IPS-11a (cell line): ENCODE measurements around the gene GPR137C.
"Not testable (repeated sequence)": the region's sequence is repeated elsewhere in the genome, so short reads cannot be mapped to it uniquely, and the experiment has no call there.

Source experiments
- H3K4me3 ChIP-seq: one replicate; pipeline ENCODE4 v1.5.1; 2013; ENCODE audit warnings: low read depth, low read length, control low read depth

Gene GPR137C

GRCh38 chr14:52558688-52559087 lies 6.1 kb downstream of the GPR137C start:
- H3K4me3 ChIP-seq, result no peak overlapping the region

GRCh38 chr14:52563120-52563519 lies 10.5 kb downstream of the GPR137C start:
- no peak overlapping the region for H3K4me3 ChIP-seq

GRCh38 chr14:52568454-52568853 lies 15.8 kb downstream of the GPR137C start:
- H3K4me3 ChIP-seq, result not testable (repeated sequence)

- no peak overlapping the region for H3K4me3 ChIP-seq
These were observed 23.2 kb downstream of the GPR137C start for GRCh38 chr14:52575858-52576257.

- H3K4me3 ChIP-seq, result no peak overlapping the region
These were observed 30.9 kb downstream of the GPR137C start for GRCh38 chr14:52583544-52583943.

- H3K4me3 ChIP-seq, result no peak overlapping the region
These were observed 37.0 kb downstream of the GPR137C start for GRCh38 chr14:52589646-52590045.

- H3K4me3 ChIP-seq, result no peak overlapping the region
These were observed 37.7 kb downstream of the GPR137C start for GRCh38 chr14:52590318-52590717.

- no peak overlapping the region for H3K4me3 ChIP-seq
These were observed 43.7 kb downstream of the GPR137C start for GRCh38 chr14:52596320-52596719.

- no peak overlapping the region for H3K4me3 ChIP-seq
These were observed 44.2 kb downstream of the GPR137C start for GRCh38 chr14:52596861-52597260.

- H3K4me3 ChIP-seq, result no peak overlapping the region
These were observed 45.9 kb downstream of the GPR137C start for GRCh38 chr14:52598568-52598967.

GRCh38 chr14:52599974-52600373 lies 47.3 kb downstream of the GPR137C start:
- no peak overlapping the region for H3K4me3 ChIP-seq

GRCh38 chr14:52602131-52602530 lies 49.5 kb downstream of the GPR137C start:
- no peak overlapping the region for H3K4me3 ChIP-seq

GRCh38 chr14:52607061-52607460 lies 54.4 kb downstream of the GPR137C start:
- no peak overlapping the region for H3K4me3 ChIP-seq

- H3K4me3 ChIP-seq, result no peak overlapping the region
These were observed 56.9 kb downstream of the GPR137C start for GRCh38 chr14:52609445-52610044.

- H3K4me3 ChIP-seq, result no peak overlapping the region
These were observed 57.6 kb downstream of the GPR137C start for GRCh38 chr14:52610187-52610586.

GRCh38 chr14:52618602-52619001 lies 66.0 kb downstream of the GPR137C start:
- no peak overlapping the region for H3K4me3 ChIP-seq

GRCh38 chr14:52619687-52620086 lies 67.1 kb downstream of the GPR137C start:
- H3K4me3 ChIP-seq, result no peak overlapping the region

- no peak overlapping the region for H3K4me3 ChIP-seq
These were observed 87.5 kb downstream of the GPR137C start for GRCh38 chr14:52640137-52640536.

- H3K4me3 ChIP-seq, result no peak overlapping the region
These were observed 89.1 kb downstream of the GPR137C start for GRCh38 chr14:52641745-52642144.

- no peak overlapping the region for H3K4me3 ChIP-seq
These were observed 96.9 kb downstream of the GPR137C start for GRCh38 chr14:52649511-52649910.

GRCh38 chr14:52650774-52651173 lies 98.1 kb downstream of the GPR137C start:
- H3K4me3 ChIP-seq, result no peak overlapping the region

GRCh38 chr14:52656905-52657304 lies 104.3 kb downstream of the GPR137C start:
- H3K4me3 ChIP-seq, result no peak overlapping the region

GRCh38 chr14:52660325-52660724 lies 107.7 kb downstream of the GPR137C start:
- H3K4me3 ChIP-seq, result no peak overlapping the region
